Transverse colon (tissue), 4 donors: Measurements from ENCODE around the gene LMO7.

ENCODE experiments used
- CTCF ChIP-seq, 5 experiments: fragments of 200-600 bp in 3 of 5; fragments of 450-650 bp in 2 of 5; sonication (generic) in 3 of 5; IDR thresholded peaks; 1 replicate in 2 of 5; 2 replicates in 3 of 5; pipeline ENCODE4 v1.5.1; 2016 to 2017; ENCODE audit warnings: antibody characterized with exemption in 5 of 5, inconsistent platforms in 3 of 5, mild to moderate bottlenecking in 2 of 5, moderate library complexity in 1 of 5
- POLR2A ChIP-seq: fragments of 450-650 bp; IDR thresholded peaks from one replicate; pipeline ENCODE4 v1.6.1; 2016; ENCODE audit warnings: antibody characterized with exemption, mild to moderate bottlenecking, moderate library complexity
- POLR2AphosphoS5 ChIP-seq, 3 donors: sonication (generic); formaldehyde crosslinking; IDR thresholded peaks; one replicate each; pipeline ENCODE4 v1.6.1; 2016; ENCODE audit warnings: antibody characterized with exemption in 3 of 3

- TF ChIP-seq CTCF (IDR thresholded peaks at IDR 0.05) (no peak), POLR2A (no peak), POLR2AphosphoS5 (IDR thresholded peaks at IDR 0.05) (no peak)
Observed at GRCh38 chr13:75635101-75635827, 866 bp upstream of the LMO7 start.
